Activated CD4-positive, alpha-beta T cell treated with anti-CD3 and anti-CD28 coated beads, Interleukin-2, Interleukin-6, amounts not matched to agents 100 ng/mL and 50 ng/mL, durations not matched to agents 16 hours and 8 hours (primary cell): ENCODE data around the gene ESRRG.
A peak's percentile ranks its signal among the peaks of the same experiment; 100 is the strongest.
"Not testable (repeated sequence)": the region's sequence is repeated elsewhere in the genome, so short reads cannot be mapped to it uniquely, and the experiment has no call there.

ENCODE experiments used
- DNase-seq: peaks from one replicate; pipeline ENCODE4 v3.0.0-alpha.2; 2020

Gene ESRRG

DNA sequence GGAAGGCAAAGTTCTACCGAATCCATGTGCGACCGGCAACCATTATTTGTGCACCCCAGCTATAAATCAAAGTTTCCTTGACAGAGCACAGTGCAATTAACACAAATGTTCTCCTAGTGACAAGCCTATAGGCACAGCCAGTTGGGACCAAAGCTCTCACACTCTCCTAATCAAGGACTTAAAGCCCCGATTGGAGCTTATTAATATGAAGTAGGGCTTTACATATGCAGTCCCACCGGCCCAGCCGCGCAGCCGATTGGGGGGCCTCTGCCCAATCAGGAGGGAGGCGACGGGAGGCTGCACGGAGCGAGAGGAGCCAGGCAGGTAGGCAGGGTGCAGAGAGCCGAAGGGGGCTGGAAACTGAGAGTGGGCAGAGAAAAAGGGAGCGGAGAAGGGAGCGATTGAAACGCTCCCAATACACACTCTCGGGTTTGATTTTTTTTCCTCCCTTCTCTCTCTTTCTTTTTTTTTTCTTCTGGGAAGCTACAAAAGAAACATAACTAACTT is at the start of gene ESRRG:
Gene ESRRG, minus strand, starts transcription at position 156 of the 507 bp plus-strand sequence. Its CDS starts 130 bp downstream, at position 26.
- no peak for DNase-seq

DNA sequence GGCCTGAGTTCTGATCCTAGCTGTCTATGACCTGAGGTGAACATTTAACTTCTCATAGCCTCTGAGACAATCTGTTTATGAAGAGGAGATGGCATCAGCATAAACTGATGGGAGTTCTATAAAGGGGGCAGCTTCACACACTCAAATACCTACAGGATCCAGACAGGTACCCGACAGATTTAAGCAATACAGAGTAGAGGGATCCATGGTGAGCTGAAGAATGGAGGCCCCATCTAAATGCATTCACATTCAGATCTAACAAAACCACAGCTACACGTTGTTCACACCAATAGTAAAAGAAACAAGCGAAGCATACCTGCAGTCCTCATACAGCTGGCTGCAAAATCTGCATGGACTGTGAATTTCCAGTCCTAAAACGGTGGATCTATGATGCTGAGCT is 48.7 kb upstream of the ESRRG start:
- no peak for DNase-seq

DNA sequence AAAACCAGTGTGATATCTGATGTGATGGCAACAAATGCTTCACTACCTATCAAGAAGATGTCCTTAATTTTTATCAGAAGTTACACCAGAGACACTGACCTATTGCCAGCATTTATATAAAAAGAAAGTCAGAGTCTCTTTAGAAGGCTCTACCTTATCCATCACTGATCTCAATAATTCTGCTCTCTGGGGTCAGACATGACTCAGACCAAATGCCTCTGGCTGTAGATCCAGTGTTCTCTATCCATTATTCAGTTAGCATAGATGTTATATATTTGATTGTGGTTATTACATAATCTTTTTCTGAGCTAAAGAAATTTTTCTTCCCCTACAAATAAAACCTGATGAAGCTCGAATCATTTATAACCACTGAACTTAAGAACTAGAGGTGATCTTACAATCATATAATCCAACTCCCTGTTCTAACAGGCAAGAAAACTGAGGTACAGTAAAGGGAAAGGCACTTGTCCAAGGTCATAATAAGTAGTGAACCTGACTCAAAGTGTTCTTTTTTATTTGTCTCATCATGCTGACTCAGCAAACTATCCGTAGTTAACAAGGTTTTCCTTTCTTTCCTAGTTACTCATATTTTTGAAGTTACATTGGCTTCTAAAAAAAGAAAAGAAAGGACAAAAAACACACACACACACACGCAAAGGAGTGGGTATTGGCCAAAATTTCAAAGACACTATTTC is 43.6 kb upstream of the ESRRG start:
- DNase-seq: no peak

DNA sequence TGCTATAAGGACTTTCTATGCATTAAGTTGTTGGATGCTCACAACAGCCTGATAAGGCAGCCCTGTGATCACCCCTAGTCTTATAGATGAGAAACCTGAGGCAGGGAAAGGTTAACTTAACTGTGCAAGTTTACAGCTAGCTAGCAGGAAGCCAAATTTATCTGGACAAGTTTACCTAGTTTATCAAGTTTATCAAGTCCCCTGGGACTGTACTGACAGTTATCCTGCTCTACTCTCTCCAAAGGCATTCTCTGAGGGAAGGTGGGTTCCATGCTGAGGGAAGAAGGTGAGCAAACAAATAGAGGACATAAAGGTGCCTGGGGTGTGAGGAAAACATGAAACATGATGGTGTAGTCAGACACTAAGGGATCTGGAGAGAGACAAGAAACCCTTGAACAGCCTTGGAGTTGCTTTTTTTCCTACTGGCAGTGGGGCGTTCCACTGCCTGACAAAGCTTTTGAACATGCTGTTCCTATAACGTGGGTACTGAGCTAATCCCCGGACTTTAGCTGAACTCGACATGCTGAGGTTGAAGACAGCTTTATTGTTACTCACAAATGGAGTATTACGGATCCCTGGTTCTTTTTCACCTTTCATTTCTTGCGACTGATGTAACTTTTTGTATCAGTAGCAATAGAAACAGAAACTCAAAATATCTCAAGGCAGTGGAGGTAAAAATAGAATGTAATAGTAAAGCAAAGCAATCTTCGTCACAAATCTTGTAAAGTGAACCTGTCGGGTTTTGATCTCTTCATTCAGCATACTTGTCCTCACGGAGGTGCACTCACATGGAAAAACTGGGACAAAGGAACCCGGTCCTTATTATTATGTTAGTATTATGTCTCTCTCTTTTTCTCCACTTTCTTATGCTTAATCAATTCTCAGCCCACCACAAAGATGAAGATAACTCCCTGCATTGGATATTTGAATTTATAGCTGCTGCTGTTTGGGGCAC is 42.4 kb upstream of the ESRRG start:
- DNase-seq: no peak

DNA sequence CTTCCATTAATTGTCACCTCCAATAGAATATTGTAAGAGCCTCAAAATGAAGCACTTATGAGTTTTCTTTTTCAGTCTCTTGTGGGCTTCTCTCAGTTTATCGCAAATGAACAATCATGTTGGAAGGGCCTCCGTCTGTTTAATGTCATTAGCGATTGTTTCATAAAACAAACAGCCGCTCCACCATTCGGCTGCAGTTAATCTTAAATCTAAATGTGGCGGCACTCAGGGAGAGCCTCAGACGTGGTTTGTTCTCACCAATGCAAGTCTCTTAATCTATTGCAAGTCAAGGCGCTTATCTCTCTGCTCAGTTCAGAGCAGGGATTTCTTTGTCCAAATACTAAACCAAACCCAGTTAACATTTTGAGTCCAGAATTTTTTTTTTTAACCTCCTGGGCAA is 34.9 kb upstream of the ESRRG start:
- DNase-seq: no peak

DNA sequence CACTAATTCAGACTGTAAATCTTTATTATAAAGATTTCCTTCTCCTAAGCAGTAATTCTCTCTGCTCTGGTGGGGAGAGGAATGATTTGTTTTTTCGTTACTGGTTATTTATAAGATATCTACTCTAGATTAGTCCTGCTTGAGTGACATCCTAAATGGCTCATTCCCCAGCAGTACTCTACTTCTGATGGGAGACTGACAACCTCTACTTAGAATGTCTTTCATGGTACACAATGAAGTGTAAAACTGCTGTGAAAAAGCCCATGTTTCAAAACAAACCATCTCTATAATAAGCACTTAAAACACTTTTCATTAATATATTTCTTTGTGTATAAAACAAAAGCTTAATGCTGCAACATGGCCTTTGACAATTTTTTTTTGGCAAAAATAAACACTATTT is 33.9 kb upstream of the ESRRG start:
- DNase-seq: no peak

DNA sequence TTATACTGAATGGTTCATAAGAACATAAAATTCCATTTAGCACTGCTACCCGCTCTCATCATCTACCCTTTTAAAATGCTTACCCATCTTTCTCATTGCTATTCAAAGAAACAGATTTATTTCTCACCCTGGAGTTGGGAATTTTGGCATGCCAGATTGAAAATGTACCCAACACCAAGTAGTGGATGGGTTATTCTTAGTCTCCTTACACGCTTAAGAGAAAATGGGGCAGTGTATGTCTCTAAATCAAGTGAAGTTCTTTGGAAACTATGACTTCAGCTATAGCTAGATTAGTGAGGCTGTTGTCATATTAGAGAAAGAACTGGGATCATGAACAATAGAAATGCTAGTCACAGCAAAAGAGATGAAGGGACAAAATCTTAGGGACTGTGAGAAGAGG is 27.7 kb upstream of the ESRRG start:
- no peak for DNase-seq

DNA sequence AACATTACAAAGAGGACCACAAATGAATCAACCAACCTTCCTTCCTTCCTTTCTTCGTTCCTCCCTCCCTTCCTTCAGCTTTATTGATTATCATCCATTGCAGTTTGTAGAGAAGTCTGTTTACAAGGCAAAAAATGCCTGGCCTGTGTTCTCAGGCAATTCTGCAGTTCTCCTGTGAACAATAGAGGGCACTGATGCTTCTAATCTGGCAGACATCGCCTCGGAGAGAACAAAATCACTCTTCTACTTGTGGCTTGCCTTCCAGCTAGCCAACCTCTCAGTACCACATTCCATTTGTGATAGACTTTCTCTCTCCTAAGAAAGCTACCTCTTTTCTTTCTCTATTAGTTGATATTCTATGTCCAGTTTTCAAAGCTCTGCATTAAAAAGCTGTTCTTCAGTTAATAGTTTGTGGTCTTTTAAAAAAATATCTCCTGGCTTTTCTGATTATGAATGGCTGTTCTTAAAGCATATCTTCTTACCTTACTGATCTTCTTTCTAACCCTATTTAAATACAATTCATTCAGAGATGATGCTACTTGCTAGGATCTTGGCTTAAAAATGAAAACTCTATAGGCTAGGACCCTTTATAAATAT is 26.9 kb upstream of the ESRRG start:
- peak; percentile 1 for DNase-seq

DNA sequence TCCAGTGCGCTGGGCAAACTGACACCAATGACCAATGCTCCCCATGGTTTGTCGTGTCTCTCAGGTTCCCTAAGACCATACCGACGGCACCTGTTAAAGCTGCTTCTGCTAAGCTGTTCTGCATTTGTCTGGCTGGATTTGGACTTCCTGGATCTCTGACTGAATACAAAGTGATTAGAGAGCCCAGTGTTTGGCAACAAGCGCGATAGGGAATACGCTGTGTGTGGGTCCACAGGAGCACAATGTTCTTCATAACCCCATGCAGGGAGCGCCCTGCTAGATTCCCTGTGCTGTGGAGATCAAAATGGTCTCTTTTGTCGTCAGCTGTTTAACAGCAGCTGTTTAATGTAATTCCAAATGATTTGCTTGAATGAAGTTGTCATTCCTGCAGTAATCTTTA is 26.0 kb upstream of the ESRRG start:
- no peak for DNase-seq

DNA sequence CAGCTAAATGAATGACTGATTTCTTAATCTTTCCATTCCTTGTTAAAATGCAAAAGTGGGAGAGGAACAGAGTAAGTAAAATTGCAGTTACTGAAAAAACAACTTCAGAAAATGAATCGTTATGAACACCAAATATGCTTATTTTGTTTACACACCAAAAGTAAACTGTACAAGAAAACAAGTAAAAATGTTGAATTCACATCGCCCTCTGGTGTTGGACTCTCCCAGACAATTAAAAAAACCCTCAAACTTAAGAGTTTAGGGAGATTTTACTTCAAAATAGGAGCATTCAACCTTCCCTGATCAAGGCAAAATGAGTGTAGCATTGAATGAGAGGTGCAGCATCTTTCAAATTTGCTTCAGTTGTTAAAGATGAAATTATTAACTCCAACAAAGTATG is 19.4 kb upstream of the ESRRG start:
- DNase-seq: no peak

DNA sequence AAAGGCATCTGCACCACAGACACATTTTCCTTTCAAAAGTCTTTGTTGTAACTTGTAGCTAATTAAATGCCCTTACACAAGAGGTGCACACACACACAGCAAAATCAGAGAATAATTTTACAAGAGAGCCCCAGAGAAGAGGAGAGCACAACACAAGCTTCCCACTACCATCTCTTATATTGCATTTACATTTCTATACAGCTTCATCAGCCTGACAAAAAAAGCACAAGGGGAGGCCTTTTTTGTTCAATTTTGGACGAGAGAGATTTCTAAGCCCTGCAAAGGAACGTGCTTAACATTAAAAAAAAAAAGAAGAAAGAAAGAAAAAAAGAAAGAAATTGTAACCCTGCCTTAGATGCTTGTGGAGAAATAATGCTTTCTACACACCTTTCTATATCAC is 17.1 kb upstream of the ESRRG start:
- DNase-seq: no peak

DNA sequence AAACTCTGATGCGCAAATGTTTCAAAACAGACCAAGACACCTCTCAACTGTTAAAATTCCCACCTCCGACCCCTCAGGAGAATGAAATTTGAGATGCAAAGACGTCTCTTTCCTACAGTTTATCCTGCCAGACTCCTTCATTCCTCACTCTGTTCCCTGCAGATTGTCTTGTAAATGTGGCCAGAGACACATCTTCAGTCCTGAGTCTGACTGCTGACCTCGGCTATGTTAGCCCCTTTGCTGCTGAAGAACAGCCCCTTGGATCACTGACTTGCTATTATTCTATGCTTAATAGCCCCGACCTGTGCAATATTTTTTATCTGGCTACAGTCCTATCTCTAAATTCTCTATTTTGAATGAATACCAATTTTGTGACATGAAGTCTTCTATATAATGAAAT is 16.6 kb upstream of the ESRRG start:
- no peak for DNase-seq

DNA sequence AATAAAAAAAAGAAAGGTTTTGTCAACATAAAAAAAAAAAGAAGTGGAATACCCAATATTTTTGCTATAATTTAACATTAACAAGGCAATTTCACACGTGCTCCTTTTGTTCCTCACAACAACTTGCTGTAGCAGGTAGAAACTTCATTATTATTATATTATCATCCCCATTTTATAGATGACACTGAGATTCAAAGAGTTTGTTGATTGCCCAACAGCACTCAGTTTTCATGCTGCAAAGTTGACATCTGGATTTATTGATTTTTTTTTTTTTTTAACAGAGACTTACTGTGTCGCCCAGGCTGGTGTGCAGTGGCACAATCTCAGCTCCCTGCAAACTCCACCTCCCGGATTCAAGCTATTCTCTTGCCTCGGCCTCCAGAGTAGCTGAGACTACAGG is 8.9 kb upstream of the ESRRG start:
- no peak for DNase-seq

DNA sequence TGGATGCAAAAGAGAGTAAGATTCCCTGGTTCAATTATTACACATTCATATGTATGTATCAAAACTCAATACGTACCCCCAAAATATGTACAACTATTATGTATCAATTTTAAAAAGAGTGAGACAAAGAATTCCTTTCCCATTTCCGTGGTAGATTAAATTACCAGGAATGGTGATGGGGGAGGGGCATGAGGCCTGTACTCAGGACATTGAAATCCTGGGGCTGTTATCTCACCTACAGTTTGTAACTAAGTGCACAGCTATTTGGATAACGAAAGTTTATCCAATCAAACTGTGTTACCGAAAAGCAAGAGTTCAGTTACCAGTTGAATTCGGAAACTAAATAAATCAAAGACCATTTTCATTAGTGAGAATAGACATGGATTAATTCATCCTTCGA is 8.3 kb upstream of the ESRRG start:
- no peak for DNase-seq

DNA sequence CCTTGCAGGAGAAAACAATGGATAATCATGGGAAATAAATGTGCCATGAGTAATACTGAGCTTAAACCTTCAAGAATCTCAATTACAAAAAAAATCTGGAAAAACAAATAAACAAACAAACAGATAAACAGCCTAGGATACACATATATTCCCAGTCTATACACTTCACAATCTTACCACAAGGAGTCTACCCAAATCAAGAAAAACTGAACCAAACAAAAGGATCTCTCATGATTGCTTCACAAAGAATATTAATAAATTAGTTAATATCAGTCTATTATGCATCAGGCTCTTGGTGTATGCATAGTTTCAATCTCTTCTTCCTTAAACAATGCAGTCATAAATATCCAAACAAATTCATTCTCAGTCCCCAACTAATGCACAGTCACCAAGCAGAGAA is 3.2 kb upstream of the ESRRG start:
- DNase-seq: no peak

DNA sequence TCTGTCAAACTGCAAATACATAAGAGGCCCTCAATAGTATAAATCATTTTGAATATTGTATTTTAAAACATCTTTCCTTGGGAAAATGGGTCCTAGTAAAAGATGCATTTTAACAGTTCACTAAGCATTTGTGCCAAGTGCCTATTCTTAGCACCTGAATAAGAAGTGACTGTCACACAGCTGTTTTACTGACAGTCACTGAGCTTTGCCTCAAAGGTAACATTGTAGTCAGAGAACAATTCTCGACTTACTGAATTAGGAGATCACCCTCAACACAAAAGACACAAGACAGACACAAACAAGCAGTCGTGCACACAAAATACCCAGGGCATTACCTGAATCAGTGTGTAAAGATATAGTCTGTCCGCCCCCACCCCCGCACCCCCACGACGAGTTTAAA is 408 bp downstream of the ESRRG start:
- no peak for DNase-seq

DNA sequence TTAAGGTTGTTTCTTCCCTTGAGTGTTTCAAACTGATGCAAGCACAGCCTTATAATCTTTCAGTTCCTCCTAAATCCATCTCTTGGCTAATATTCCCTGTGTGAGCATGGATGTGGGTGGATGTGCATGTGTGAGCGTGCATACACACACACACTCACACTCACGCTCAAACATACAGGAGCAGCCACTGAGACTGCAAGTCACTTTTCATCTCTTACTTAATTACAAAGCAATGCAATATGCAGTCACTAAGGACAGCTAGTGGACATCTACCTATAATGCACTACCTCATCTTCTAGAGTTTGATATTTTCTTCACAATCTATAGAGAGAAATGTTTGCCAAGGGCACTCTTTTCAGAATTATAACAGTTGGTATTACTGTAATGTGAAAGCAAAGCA is 1.4 kb downstream of the ESRRG start:
- DNase-seq: no peak

DNA sequence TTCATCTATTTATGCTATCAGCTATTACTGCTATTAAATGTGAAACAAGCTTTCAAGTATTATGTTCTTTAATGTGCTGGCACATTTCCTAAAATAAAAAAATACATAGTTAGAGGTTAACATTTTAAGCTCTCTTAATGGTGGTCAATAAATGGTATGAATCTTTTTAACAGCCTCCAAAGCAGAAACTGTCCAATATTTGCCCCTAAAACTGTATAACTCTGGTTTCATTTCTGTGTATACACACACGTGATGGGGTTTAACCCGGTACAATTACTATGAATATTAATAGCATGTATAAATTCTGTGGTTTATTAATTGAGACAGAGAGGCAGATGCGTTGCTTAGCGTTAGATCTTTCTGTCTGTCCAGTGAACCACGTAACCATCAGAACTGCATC is 2.2 kb downstream of the ESRRG start:
- no peak for DNase-seq

DNA sequence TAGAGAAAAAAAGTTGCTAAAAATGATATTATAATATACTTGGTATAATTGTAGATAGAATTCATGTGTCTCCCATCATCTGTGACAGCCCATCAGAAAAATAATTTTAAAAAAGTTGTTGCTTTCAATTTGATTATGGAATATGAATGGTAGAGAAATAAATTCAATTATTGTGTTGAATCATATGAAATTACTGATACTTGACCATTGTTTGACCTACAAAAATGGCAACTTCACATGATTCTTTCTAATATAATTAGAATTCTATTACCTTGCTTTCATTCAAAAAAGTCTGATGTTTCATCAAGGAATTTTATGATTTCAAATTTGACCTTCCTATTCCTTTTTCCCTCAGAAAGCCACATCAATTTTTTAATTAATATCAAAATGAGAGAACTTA is 11.5 kb downstream of the ESRRG start:
- DNase-seq: no peak

DNA sequence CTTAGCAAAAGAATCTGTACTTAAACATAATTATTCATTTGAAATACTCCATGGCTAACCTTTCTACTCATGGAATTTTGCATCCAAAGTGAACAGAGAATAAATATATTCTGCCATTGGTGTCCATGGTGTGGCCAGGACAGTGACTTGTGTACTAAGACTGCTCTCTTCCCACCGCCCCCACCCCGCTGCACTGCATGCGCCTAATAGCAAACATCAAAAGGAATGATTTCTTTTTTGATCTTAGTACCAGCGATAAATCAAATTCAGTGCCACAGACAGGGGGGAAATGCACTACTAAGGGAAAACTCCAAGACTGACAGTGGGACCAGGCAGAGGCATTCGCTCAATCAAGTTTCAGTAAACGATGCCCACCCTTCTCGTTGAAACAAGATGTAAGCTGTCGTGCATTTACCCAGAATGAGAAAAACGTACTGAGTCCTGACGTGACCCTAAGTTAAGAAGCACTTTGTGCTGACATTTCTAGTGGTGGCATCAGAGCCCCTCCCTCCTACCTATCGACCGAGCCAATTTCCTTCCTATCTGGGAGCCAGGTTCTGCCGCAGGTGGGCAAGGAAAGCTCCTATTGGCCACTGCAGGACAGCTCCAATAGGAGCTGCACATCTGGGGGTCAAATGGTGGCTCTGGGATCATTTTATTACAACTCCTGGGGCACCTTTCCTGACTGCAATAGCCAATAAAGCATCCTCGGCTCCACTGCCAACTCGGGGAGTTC is 12.5 kb downstream of the ESRRG start:
- DNase-seq: no peak

DNA sequence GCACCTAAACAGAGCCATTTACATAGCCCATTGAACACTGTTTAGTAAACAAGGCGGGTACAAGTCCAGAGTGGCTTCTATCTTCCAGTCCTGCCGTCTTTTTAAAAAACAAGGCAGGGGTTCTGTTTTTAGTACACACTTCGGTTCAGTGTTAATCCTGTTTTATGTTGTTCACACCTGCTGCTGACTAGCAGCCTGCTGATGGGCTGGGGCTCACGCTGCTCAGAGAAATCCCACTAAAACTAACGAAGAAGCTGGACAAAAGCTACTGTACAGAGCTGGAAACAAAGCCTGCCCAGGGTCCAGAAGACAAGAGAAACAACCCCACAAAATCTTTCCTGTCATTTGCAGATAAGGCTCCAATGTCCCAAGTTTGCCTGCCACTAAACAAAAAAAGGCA is 13.2 kb downstream of the ESRRG start:
- no peak for DNase-seq

DNA sequence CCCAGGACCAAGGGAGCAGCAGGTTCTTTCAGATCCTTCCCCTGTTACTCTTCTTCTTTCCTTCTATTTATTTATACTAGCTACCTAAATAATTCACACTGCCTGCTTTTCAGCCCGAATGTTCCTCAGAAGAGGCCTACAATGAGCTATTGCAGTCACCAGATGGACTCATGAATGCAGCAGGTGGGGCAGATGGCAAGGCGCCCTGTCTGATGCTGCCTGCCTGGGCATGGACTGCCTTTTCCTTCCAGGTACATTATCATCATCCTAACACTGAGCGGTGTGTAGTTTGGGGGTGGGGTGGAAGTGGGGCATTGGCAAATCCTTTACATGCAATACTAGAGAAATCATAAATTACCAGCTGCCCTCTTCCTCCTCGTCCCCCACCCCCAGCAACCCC is 17.6 kb downstream of the ESRRG start:
- DNase-seq: no peak

DNA sequence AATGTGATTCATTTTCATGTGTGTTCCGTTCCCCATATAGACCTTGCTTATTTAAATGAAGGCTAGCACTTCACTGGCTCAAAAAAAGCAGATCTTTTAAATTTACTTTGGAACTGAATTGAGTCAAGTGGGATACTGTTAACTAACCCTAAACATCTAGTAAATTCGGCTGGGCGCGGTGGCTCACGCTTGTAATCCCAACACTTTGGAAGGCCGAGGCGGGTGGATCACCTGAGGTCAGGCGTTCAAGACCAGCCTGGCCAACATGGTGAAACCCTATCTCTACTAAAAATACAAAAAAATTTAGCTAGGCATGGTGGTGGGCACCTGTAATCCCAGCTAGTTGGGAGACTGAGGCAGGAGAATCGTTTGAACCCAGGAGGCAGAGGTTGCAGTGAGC is 19.2 kb downstream of the ESRRG start:
- DNase-seq: not testable (repeated sequence)
